HepG2 (cell line): ENCODE data around the gene OR6B2. TPM values are rescaled to one million over a fixed set of nuclear protein-coding genes. Genes with fewer than 3 reads are reported as not detected.

Experiments
- ATAC-seq: fragments of 200-7000 bp; cut with Tn5 transposase; 3 replicates; pipeline ENCODE4 v1.9.1; 2020; ENCODE audit warnings: mild to moderate bottlenecking, moderate library complexity
- BruUV-seq: library from RNA; stranded (reverse); fragments of 400-500 nt; replicated peaks from 2 replicates; lab custom pipeline; 2021; lab: Mats Ljungman, UMichigan
- CTCF ChIA-PET: fragments of 300-600 bp; formaldehyde crosslinking; extraction: SDS; loops from one replicate; lab custom pipeline; 2021; ENCODE audit warnings: low total read pairs, inconsistent platforms, low intra/inter-chr PET ratio; lab: Yijun Ruan, JAX
- POLR2A ChIA-PET: fragments of 350-600 bp; sonication (Branson Sonifier 250); formaldehyde crosslinking; loops from one replicate; lab custom pipeline; 2020; ENCODE audit warnings: antibody characterized with exemption, inconsistent platforms; lab: Yijun Ruan, JAX
- DNase-seq: peaks from one replicate; pipeline ENCODE4 v3.0.0-alpha.2; 2015; ENCODE audit warnings: low spot score
- FAIRE-seq: peaks from 3 replicates; lab custom pipeline; 2011; peaks lifted over from hg19 to GRCh38; lab: Jason Lieb, UNC
- H2AFZ ChIP-seq: one replicate; pipeline ENCODE4 v1.6.1; 2011; ENCODE audit warnings: low read length, inconsistent platforms
- H3K27ac ChIP-seq: fragments of 300-600 bp; 3 replicates; pipeline ENCODE4 v1.8.0; 2011; ENCODE audit warnings: mixed run types, mild to moderate bottlenecking, mixed read lengths, low read length, inconsistent platforms; ENCODE audit not compliant: insufficient read depth; ENCODE audit errors: extremely low read length
- H3K27me3 ChIP-seq, 2 experiments: fragments of 200-600 bp in 1 of 2; 2 replicates in 1 of 2; 3 replicates in 1 of 2; pipeline versions ENCODE4 v1.6.0 to v1.8.0; 2011; ENCODE audit warnings: low read length in 2 of 2, mild to moderate bottlenecking in 2 of 2, moderate library complexity in 2 of 2, inconsistent platforms in 1 of 2; ENCODE audit not compliant: insufficient read depth in 2 of 2, control insufficient read depth in 1 of 2
- H3K36me3 ChIP-seq, 2 experiments: fragments of 200-600 bp in 1 of 2; replicated peaks in 1 of 2; 2 replicates in 1 of 2; 3 replicates in 1 of 2; pipeline versions ENCODE4 v1.5.1 to v1.8.0; 2011; ENCODE audit warnings: low read length in 2 of 2, inconsistent platforms in 1 of 2; ENCODE audit not compliant: insufficient read depth in 2 of 2, control insufficient read depth in 1 of 2
- H3K4me1 ChIP-seq: 2 replicates; pipeline ENCODE4 v1.5.1; 2012; ENCODE audit warnings: low read length, inconsistent platforms; ENCODE audit not compliant: insufficient read depth
- H3K4me2 ChIP-seq: 2 replicates; pipeline ENCODE4 v1.6.0; 2011; ENCODE audit warnings: low read depth, low read length, inconsistent platforms
- H3K4me3 ChIP-seq, 3 experiments: fragments of 200-600 bp in 1 of 3; sonication (generic), shearing (Covaris generic) in 1 of 3; replicated peaks in 1 of 3; 2 replicates each; pipeline ENCODE4 v1.5.1; 2011 to 2016; ENCODE audit warnings: low read length in 3 of 3, inconsistent platforms in 2 of 3, low read depth in 2 of 3, mild to moderate bottlenecking in 2 of 3, control low read depth in 1 of 3, mixed read lengths in 1 of 3; ENCODE audit not compliant: insufficient read depth in 1 of 3
- H3K79me2 ChIP-seq: one replicate; pipeline ENCODE4 v1.6.1; 2011; ENCODE audit warnings: low read length, inconsistent platforms; ENCODE audit not compliant: insufficient read depth
- H3K9ac ChIP-seq: 2 replicates; pipeline ENCODE4 v1.6.0; 2011; ENCODE audit warnings: mild to moderate bottlenecking, low read depth, low read length, inconsistent platforms; ENCODE audit not compliant: insufficient read depth
- H3K9me3 ChIP-seq: 2 replicates; pipeline ENCODE4 v1.5.1; 2012; ENCODE audit warnings: mild to moderate bottlenecking, low read length
- H4K20me1 ChIP-seq: 2 replicates; pipeline ENCODE4 v1.6.0; 2011; ENCODE audit warnings: inconsistent platforms, mild to moderate bottlenecking, low read length, moderate library complexity; ENCODE audit not compliant: insufficient read depth
- HIVEP1 ChIP-seq: sonication (generic); formaldehyde crosslinking; IDR thresholded peaks from 2 replicates; pipeline ENCODE4 v1.4.0; 2020; ENCODE audit warnings: mild to moderate bottlenecking, missing genetic modification reagents
- SOX13 ChIP-seq, 3 experiments: fragments of 450-650 bp in 1 of 3; sonication (generic) in 1 of 3; formaldehyde crosslinking in 1 of 3; IDR thresholded peaks in 2 of 3; conservative IDR thresholded peaks in 1 of 3; 2 replicates each; pipeline versions ENCODE4 v1.5.0 to v1.6.1; 2016 to 2020; ENCODE audit warnings: antibody characterized with exemption in 1 of 3, mild to moderate bottlenecking in 1 of 3, missing compliant biosample characterization in 1 of 3, missing genetic modification reagents in 1 of 3, moderate library complexity in 1 of 3
- SOX5 ChIP-seq: IDR thresholded peaks from 2 replicates; pipeline ENCODE4 v1.6.1; 2016; ENCODE audit warnings: borderline replicate concordance
- ZNF12 ChIP-seq: sonication (generic); formaldehyde crosslinking; IDR thresholded peaks from 2 replicates; pipeline ENCODE4 v1.5.0; 2020; ENCODE audit warnings: missing genetic modification reagents
- ZNF781 ChIP-seq: sonication (generic); formaldehyde crosslinking; IDR thresholded peaks from 2 replicates; pipeline ENCODE4 v1.5.1; 2020; ENCODE audit warnings: borderline replicate concordance, mild to moderate bottlenecking, missing genetic modification reagents; ENCODE audit errors: not compliant biosample characterization
- WGBS: methylation state at CpG from one replicate; pipeline ENCODE4 v1.1.6; 2017; ENCODE audit warnings: low lambda C conversion rate; 5-methylcytosine and 5-hydroxymethylcytosine counted together
- in situ Hi-C: cut with HindIII; loops from 2 replicates; pipeline ENCODE4 v1.10.0; 2017; ENCODE audit warnings: low pct_unique_long_range_greater_than_20kb; ENCODE audit not compliant: extremely low pct_ligation_motif_present
- intact Hi-C: fragments of 100-400 bp; cut with micrococcal nuclease; formaldehyde crosslinking; loops from one replicate; pipeline ENCODE4 v1.10.0; 2022; ENCODE audit not compliant: unreplicated experiment
- polyA plus RNA-seq, 8 experiments: library from polyadenylated mRNA; depleted of rRNA in 3 of 8; stranded (reverse) in 7 of 8; unstranded in 1 of 8; fragments of >200 nt; fragmentation: Illumina TruSeq in 4 of 8; extraction: Trizol in 4 of 8; gene quantifications; 2 replicates each; pipeline versions ENCODE4 v1.2.1 to v1.2.3, GENCODE V29; 2011 to 2016; ENCODE audit warnings: low read depth in 4 of 8, missing spikeins in 1 of 8, mixed read lengths in 1 of 8; ENCODE audit not compliant: insufficient read depth in 1 of 8
- total RNA-seq, 5 experiments: library from RNA; depleted of rRNA; stranded (reverse); fragments of >200 nt; fragmentation: Illumina TruSeq; extraction: Trizol; gene quantifications; 2 replicates each; pipeline ENCODE4 v1.2.3, GENCODE V29; 2016; ENCODE audit warnings: low read depth in 1 of 5
- TF ChIP-seq, protein P1 (sequence below): sonication (generic); formaldehyde crosslinking; conservative IDR thresholded peaks from 2 replicates; pipeline ENCODE4 v1.4.0; 2020; ENCODE audit warnings: missing genetic modification reagents
- TF ChIP-seq, protein P2 (sequence below): sonication (generic); formaldehyde crosslinking; IDR thresholded peaks from 2 replicates; pipeline ENCODE4 v1.4.0; 2020; ENCODE audit warnings: low read depth, mild to moderate bottlenecking, missing genetic modification reagents

OR6B2 gene
- total and polyA plus RNA-seq, 2 of the 13 experiments (the other 11 are each of a cell fraction or from before 2014, with no cell fraction given): not detected

DNA sequence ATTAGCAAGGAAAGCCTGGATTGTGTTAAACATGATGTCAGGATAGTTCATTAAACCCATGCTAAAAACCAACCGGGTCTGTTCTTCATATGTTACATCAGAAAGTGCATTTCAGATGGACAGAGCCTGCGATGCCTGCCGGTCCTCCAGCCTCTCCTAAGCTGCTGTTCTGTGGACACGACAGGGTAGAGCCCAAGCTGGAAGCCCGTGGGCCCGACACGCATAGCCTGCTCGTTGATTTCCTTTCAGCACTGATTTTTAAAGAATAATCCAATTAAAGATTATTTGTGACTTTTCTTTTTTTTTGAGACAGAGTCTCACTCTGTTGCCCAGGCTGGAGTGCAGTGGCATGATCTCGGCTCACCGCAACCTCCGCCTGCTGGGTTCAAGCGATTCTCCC is 22.3 kb upstream of the OR6B2 start (continued):
- TF ChIP-seq, protein P1, sequence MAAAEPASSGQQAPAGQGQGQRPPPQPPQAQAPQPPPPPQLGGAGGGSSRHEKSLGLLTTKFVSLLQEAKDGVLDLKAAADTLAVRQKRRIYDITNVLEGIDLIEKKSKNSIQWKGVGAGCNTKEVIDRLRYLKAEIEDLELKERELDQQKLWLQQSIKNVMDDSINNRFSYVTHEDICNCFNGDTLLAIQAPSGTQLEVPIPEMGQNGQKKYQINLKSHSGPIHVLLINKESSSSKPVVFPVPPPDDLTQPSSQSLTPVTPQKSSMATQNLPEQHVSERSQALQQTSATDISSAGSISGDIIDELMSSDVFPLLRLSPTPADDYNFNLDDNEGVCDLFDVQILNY (CRISPR knock-in tag): no peak

DNA sequence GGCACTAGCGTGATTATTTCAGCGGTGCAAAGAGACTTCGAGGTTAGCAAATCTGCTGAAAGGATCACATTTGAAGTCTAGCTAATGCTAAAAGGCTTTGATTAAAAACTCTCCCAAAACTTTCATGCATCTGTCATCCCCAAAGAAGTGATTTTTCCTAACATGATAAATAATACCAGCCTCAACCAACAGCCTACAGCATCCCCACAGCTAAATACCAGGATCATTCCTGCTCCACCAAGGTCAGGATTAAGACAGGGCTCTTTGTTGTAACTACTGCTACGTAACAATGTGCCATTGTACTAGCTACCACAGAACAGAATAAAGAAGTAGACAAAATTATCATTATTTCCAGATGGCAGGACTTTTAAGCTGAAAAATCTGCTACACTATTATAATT is 21.5 kb upstream of the OR6B2 start:
- H3K4me2 ChIP-seq: no peak overlapping the region
- WGBS: 21% methylated on average over 4 of the region's 4 CpGs
- no peak overlapping the region for H3K4me3 ChIP-seq
- H3K9ac ChIP-seq: no peak overlapping the region
- FAIRE-seq (no peak), DNase-seq (peak; percentile 20), ATAC-seq (no peak)
- no peak overlapping the region for H3K27ac ChIP-seq
- CTCF ChIA-PET: no interaction called here
- peaks cover 11% of the 10 kb centered on the region; the same call in 1 of the 2 replicates for H3K4me1 ChIP-seq
- H3K36me3 ChIP-seq: no peaks in the 10 kb centered on the region
- TF ChIP-seq SOX5 (CRISPR knock-in tag) (peak; percentile 43; the same call in 1 of the 2 replicates), ZNF781 (CRISPR knock-in tag) (no peak), SOX13 (IDR thresholded peaks at IDR 0.05) (no peak), SOX13 (CRISPR knock-in tag; conservative IDR thresholded peaks at IDR 0.05 in 1 of 2, IDR thresholded peaks at IDR 0.05 in 1 of 2) (peak in 1 of 2 experiments; percentile 76; a peak in 2 of 4 replicates), ZNF12 (peak; percentile 96), HIVEP1 (CRISPR knock-in tag) (no peak)
- TF ChIP-seq, protein P2, sequence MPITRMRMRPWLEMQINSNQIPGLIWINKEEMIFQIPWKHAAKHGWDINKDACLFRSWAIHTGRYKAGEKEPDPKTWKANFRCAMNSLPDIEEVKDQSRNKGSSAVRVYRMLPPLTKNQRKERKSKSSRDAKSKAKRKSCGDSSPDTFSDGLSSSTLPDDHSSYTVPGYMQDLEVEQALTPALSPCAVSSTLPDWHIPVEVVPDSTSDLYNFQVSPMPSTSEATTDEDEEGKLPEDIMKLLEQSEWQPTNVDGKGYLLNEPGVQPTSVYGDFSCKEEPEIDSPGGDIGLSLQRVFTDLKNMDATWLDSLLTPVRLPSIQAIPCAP (CRISPR knock-in tag): no peak
- no peaks in the 10 kb centered on the region for H3K9me3 ChIP-seq
- H4K20me1 ChIP-seq: no peaks in the 10 kb centered on the region; the same call in 1 of the 2 replicates
- POLR2A ChIA-PET: interaction anchor here (1.5 kb wide), 1 partner anchor 26 kb away, joined by 4 read pairs; the partner anchor contains the start of gene NDUFA10
- BruUV-seq: no TSS peak
- peaks cover 5 to 87% of the 10 kb centered on the region in 2 experiments; a peak in 4 of 5 replicates for H3K27me3 ChIP-seq
- intact Hi-C loops: no loop called here
- in situ Hi-C loops: no loop called here
- no peak overlapping the region for H2AFZ ChIP-seq
- no peaks in the 10 kb centered on the region for H3K79me2 ChIP-seq
